Activated naive CD4-positive, alpha-beta T cell (primary cell): ENCODE measurements around the gene DUSP14.
A peak's percentile ranks its signal among the peaks of the same experiment; 100 is the strongest.
"Not testable (repeated sequence)": the region's sequence is repeated elsewhere in the genome, so short reads cannot be mapped to it uniquely, and the experiment has no call there.

Experiments
- DNase-seq, 4 experiments: peaks; one replicate each; lab custom pipeline; 2025; lab: John Stamatoyannopoulos, UW

The DUSP14 gene

DNA sequence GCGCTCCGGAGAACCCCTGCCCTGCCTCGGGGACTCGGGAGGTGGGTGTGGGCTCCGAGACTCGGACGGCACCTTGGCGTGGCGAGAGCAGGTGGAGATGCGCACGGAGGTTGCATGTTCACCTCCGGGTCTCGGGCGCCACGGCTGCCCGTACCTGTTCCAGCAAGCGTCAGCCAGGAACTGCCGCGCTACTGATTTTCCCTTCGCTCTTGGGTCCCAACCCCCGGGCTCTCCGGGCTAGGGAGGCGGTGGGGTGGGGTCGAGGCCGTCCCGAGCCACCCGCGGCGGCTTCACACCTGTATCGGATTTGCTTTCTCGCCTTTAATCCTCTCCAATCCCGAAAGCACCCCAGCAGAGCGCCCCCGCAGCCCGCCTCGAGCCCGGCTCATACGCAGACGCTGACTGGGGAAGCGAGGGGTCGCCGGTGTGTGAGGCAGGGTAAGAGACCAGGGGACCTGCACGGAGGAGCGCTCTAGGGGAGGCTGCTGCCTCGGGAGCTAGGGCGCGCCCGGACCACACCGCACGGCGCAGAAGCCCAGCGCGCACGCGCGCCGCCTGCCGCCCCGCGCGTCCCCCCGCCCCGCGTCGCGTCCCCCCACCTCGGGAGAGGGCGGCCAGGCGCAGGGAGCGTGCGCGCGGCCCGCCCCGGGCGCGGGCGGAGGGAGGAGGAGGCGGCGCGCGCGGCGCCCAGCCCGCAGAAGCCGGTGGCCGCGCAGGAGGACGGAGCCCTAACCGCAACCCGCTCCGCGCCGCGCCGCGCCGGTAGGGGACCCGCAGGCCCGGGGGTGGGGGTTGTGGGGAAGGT is at the start of gene DUSP14:
TSS of gene DUSP14 (plus strand) at position 695 of the 805 bp plus-strand sequence. CDS start 22,382 bp downstream, outside the sequence.
- DNase-seq: peak; percentile 36 to 83 (median 50)

GRCh38 chr17:37440424-37440823 is 49.3 kb upstream of the DUSP14 start:
- DNase-seq: no peak

DNA sequence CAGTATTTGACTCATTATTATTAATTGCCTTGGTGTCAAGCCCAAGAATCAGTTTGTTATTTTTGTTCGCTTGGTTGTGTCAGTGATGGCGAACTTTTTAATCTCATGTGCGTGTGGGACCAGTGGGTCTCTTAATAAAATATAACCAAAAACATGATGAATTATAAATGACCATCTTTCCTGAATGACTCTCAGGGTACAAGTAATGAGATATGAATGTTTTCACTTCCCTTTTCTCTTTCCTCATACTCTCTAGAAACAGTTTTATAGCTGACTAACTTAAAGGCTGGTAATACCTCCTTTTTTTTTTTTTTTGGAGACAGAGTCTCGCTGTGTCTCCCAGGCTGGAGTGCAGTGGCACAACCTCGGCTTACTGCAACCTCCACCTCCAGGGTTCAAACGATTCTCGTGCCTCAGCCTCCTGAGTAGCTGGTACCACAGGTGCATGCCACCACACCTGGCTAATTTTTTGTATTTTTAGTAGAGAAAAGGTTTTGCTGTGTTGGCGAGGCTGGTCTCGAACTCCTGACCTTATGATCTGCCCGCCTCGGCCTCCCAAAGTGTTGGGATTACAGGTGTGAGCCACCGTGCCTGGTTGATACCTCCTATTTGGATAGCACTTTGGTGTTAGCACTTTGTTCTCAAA is 48.2 kb upstream of the DUSP14 start:
- not testable (repeated sequence) for DNase-seq

DNA sequence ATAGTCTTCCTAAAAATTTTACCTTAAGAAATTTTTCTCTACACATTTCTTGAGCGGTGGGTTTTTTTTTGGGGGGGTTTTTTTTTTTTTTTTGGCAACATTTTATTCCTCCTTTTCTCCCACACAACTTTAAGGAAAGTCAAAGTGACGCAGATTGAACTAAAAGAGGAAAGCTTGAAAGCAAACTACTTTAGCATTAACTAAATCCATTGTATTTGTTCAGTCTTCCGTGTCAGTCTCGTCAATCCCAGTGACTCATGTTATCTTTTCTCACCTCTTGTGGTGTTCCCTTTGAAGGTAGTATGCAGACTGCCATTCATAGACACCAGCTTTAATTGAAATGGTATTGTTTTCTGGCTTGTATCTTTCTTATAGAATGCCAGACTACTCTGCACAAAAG is 43.7 kb upstream of the DUSP14 start:
- no peak for DNase-seq

DNA sequence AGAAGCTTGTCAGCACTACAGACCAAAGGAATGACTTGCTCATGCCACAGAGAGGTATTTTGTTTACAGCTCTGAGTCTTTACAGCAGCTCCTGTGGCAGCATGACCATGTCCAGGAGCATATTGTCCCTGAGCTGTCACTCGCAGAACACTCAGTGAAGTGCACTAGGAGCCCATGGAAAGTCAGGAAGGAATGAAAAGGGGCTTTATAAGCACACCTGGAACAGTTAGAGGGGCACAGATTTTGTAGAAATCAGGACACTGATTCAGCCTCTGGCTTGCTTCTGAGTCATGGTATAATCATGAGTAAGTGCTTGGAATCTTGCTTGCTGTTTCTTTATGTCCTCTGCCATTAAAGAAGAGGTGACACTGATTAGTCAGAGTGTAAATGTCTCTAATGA is 42.0 kb upstream of the DUSP14 start:
- DNase-seq: no peak

- DNase-seq: no peak
These were observed 39.6 kb upstream of the DUSP14 start for GRCh38 chr17:37450112-37450511.

- DNase-seq: not testable (repeated sequence)
These were observed 31.9 kb upstream of the DUSP14 start for GRCh38 chr17:37457801-37458200.

DNA sequence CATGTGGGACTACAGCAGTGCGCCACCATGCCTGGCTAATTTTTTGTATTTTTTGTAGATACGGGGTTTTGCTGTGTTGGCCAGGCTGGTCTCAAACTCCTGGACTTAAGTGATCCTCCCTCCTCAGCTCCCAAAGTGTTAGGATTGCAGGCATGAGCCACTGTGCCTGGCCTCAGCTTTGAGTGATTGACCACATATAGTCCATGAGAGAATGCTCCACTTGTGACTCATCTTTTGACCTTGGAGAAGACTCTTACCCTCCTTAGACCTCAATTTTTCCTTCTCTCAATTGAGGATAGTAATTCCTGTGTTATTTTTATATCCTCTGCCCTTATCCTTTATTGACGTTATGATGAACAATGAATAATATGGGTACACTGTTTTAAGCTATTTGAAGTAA is 30.9 kb upstream of the DUSP14 start:
- no peak for DNase-seq

- no peak for DNase-seq
These were observed 28.0 kb upstream of the DUSP14 start for GRCh38 chr17:37461668-37462067.

DNA sequence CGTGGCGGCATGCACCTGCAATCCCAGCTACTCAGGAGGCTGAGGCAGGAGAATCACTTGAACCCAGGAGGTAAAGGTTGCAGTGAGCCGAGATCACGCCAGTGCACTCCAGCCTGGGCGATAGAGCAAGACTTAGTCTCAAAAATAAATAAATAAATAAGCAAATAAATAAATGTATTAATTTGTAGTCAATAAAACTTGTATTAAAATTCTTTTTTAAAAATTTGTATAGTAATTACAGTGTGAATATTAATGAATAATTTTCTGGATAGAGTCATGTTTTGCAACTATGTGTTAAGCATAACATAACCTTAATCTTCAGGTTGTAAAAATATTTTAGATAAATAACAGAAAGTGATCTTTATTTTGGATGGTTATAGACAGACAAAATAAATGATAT is 27.2 kb upstream of the DUSP14 start:
- DNase-seq: no peak

- no peak for DNase-seq
These were observed 26.7 kb upstream of the DUSP14 start for GRCh38 chr17:37463039-37463438.

DNA sequence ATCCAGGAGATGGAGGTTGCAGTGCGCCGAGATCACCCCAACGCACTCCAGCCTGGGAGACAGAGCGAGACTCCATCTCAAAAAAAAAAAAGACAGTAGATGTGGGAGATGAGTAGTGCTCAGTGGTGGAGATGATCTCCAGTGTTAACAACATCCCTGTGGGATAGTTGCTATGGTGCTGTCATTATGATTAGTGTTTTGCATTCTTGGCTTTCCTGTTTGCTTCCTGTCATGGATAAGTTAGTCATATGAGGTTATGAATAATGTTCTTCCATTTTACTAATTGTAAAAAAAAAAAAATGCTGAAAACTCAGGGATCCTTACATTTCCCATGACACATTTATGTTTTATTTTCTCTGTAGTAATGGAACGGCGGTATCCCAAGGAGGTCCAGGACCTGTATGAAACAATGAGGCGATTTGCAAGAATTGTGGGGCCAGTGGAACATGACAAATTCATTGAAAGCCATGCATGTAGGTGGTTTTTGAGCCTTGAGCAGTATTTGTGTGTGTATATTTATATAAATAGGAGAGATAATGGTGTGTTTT is 24.5 kb upstream of the DUSP14 start:
- no peak for DNase-seq

DNA sequence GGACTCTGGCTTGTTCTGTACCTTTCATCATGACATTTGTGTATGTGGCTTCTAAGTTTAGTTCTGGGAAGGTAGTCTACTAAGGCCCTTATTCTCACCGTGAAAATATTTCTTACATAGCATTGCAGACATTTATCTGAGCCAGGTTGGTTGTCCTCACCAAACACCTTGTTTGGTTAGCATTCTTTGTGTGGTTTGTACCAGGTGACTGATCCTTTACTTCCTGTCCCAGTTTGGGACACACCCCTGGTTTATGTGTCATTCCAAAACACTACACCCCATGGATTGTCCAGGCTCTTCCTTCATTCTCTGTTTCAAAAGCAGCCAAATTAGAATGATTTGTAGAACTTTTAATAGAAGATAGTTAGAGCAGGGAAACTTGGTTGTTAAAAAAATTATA is 23.2 kb upstream of the DUSP14 start:
- DNase-seq: no peak

GRCh38 chr17:37470181-37470580 is 19.5 kb upstream of the DUSP14 start:
- no peak for DNase-seq

DNA sequence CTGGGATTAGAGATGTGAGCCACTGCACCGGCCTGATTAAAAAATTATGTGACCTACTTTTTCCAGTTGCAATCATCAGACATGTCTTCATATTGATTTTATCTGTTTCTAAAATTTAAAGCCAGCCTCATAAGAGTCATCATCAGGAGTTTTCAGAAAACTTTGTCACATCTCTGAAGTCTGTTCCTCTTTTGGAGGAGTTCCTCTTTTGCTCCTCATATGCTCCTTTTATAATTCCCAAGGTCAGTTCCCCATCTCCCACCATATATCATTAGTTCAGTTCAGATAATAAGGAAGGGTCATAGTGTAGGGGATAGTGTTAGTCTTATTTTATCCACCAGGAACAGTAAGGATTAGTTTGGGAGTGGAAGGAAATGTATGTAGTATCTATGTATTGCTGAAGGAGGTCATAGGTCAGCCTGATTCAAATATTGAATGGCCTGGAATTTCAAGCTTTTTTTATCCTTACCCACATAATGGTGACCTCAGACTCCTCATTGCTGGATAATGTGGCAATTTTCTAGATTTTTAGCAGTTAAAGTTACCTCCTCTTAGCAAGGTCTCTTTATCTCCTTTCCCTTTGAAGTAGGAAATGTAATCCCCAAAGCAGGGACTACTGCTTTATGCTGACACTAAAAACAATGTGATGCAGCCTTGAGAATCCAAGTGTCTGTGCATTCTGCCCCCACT is 13.8 kb upstream of the DUSP14 start:
- no peak for DNase-seq

GRCh38 chr17:37476431-37477120 is 13.1 kb upstream of the DUSP14 start:
- DNase-seq: no peak

- no peak for DNase-seq
These were observed 11.5 kb upstream of the DUSP14 start for GRCh38 chr17:37478187-37478586.

DNA sequence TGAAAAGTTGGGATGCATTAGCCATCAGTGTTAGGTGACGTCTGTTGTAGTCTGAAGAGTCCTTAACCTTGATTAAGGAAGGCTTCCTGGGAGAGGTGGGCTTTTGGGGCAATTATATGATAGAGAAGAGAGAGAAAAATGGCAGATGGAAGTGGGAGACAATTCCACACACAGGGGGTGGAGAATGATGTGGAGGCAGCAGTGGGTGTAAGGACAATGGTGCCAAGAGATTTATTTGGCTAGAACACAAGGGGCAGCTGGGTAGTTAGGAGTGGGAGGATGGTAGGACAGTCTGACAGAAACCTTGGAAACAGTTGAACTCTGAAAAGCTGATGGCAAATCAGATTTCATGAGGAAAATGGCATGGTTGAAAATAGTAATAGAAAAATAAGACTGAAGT is 10.7 kb upstream of the DUSP14 start:
- DNase-seq: no peak

DNA sequence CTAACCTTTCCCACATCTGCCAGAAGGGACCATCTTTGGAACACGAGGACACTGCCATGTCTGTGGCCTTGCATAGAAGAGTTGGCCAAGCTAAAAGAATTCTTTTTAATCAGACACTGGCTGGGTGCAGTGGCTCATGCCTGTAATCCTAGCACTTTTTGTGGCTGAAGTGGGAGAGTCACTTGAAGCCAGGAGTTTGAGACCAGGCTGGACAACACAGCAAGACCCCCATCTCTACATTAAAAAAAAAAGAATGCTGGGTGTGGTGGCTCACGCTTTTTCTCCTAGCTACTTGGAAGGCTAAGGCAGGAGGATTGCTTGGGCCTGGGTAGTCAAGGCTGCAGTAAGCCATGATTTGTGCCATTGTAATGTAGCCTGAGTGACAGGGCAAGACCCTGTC is 9.3 kb upstream of the DUSP14 start:
- DNase-seq: no peak

- no peak for DNase-seq
These were observed 8.6 kb upstream of the DUSP14 start for GRCh38 chr17:37481001-37481665.

DNA sequence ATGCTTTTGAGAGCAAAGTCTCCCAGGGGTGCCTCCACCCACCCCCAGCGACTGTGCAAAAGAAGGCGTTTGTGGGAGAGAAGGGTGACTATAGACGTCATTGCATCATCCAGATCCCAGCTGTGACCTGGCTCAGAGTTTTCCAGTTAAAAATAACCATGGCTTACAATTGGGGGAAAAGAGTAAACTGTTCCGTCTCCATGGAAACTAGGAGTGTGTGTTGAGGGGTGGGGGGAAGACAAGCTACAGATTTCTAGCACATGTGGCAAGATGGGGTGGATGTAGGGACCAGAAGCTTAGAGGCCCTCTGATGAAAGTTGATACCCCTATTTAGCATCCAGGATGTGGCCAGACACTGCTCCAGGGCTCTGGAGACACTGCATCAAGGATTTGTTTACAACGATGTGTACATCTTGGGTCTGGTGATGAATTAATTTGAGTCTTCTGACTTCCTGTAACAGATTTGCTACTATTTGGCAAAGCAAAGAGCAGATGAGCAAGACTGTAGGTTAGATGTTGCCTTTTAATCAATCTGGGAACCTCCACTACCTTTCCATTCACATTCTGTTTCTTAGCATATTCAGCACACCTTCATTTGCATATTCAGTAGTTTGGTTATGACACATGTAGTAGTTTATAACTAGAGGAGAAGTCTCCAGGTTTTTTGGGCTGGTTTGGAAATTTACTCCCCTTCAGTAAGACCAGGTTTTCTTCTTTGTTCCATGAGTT is 6.2 kb upstream of the DUSP14 start:
- DNase-seq: no peak
